Naive thymus-derived CD4-positive, alpha-beta T cell (primary cell): ENCODE measurements around the gene RARRES2. TPM values are rescaled to one million over a fixed set of nuclear protein-coding genes. Genes with fewer than 3 reads are reported as not detected.
"Not testable (repeated sequence)": the region's sequence is repeated elsewhere in the genome, so short reads cannot be mapped to it uniquely, and the experiment has no call there.

Source experiments
- ATAC-seq: fragments of 150-1000 bp; cut with Tn5 transposase; 2 replicates; pipeline ENCODE4 v1.10.0; 2021; ENCODE audit warnings: mild to moderate bottlenecking, moderate library complexity
- CTCF ChIA-PET: fragments of 350-600 bp; sonication (Branson Sonifier 250); formaldehyde crosslinking; loops from one replicate; lab custom pipeline; 2021; ENCODE audit warnings: antibody characterized with exemption; lab: Charles Lee
- POLR2A ChIA-PET: fragments of 350-600 bp; sonication (Branson Sonifier 250); formaldehyde crosslinking; loops from one replicate; lab custom pipeline; 2021; ENCODE audit warnings: antibody characterized with exemption, inconsistent platforms; lab: Charles Lee
- DNase-seq, 9 donors: peaks; one replicate each; pipeline versions ENCODE4 v3.0.0 to v3.0.0-alpha.2; 2020 to 2022; ENCODE audit warnings: mixed read lengths in 1 of 9
- H3K27ac ChIP-seq: one replicate; pipeline ENCODE4 v1.7.0; 2013; ENCODE audit warnings: mild to moderate bottlenecking, low read depth, low read length, moderate library complexity
- H3K27me3 ChIP-seq, 2 donors: one replicate each; pipeline ENCODE4 v1.7.0; 2013; ENCODE audit warnings: low read length in 2 of 2, mild to moderate bottlenecking in 2 of 2, moderate library complexity in 2 of 2; ENCODE audit not compliant: control insufficient read depth in 2 of 2, insufficient read depth in 2 of 2
- H3K36me3 ChIP-seq, 3 experiments: 1 replicate in 2 of 3; 2 replicates in 1 of 3; pipeline ENCODE4 v1.7.0; 2013; ENCODE audit warnings: low read length in 3 of 3, mild to moderate bottlenecking in 3 of 3, moderate library complexity in 1 of 3; ENCODE audit not compliant: insufficient read depth in 3 of 3, control insufficient read depth in 2 of 3
- H3K4me1 ChIP-seq, 2 donors: one replicate each; pipeline ENCODE4 v1.7.0; 2013; ENCODE audit warnings: low read length in 2 of 2, mild to moderate bottlenecking in 2 of 2, moderate library complexity in 1 of 2; ENCODE audit not compliant: control insufficient read depth in 2 of 2, insufficient read depth in 2 of 2
- H3K4me3 ChIP-seq: 2 replicates; pipeline ENCODE4 v1.7.0; 2013; ENCODE audit warnings: mild to moderate bottlenecking, low read length
- H3K9me3 ChIP-seq, 3 experiments: 1 replicate in 2 of 3; 2 replicates in 1 of 3; pipeline ENCODE4 v1.7.0; 2013; ENCODE audit warnings: low read length in 3 of 3; ENCODE audit not compliant: control insufficient read depth in 2 of 3
- H3K27ac Mint-ChIP-seq, 9 donors: one replicate each; pipeline ENCODE4 v1.8.0; 2020 to 2022; ENCODE audit warnings: mixed read lengths in 9 of 9, mild to moderate bottlenecking in 8 of 9, moderate library complexity in 5 of 9, inconsistent platforms in 2 of 9
- H3K27me3 Mint-ChIP-seq, 5 donors: one replicate each; pipeline ENCODE4 v1.8.0; 2021 to 2022; ENCODE audit warnings: mixed read lengths in 5 of 5, mild to moderate bottlenecking in 1 of 5
- H3K36me3 Mint-ChIP-seq, 5 donors: one replicate each; pipeline ENCODE4 v1.8.0; 2020 to 2022; ENCODE audit warnings: mixed read lengths in 5 of 5, mild to moderate bottlenecking in 3 of 5, inconsistent platforms in 1 of 5
- H3K4me1 Mint-ChIP-seq, 7 donors: one replicate each; pipeline ENCODE4 v1.8.0; 2020 to 2022; ENCODE audit warnings: mixed read lengths in 7 of 7, mild to moderate bottlenecking in 3 of 7, inconsistent platforms in 1 of 7
- H3K4me3 Mint-ChIP-seq, 10 donors: one replicate each; pipeline ENCODE4 v1.8.0; 2020 to 2022; ENCODE audit warnings: mild to moderate bottlenecking in 10 of 10, mixed read lengths in 10 of 10, moderate library complexity in 6 of 10, inconsistent platforms in 2 of 10
- H3K9me3 Mint-ChIP-seq, 11 donors: one replicate each; pipeline ENCODE4 v1.8.0; 2020 to 2022; ENCODE audit warnings: mixed read lengths in 11 of 11, mild to moderate bottlenecking in 4 of 11, inconsistent platforms in 1 of 11, moderate library complexity in 1 of 11
- intact Hi-C, 2 donors: fragments of 100-400 bp; cut with micrococcal nuclease; formaldehyde crosslinking; loops; one replicate each; pipeline ENCODE4 v1.15.1; 2023
- polyA plus RNA-seq, 2 donors: library from polyadenylated mRNA; unstranded; fragments of 300-500 nt; fragmentation: Illumina TruSeq; gene quantifications; one replicate each; pipeline ENCODE4 v1.2.3, GENCODE V29; 2021
- total RNA-seq, 6 experiments: library from RNA in 5 of 6; stranded (reverse) in 5 of 6; gene quantifications; 1 replicate in 5 of 6; 2 replicates in 1 of 6; pipeline ENCODE4 v1.2.3 and lab custom pipeline; 2021 to 2026

Gene RARRES2
- total and polyA plus RNA-seq, 7 experiments from 2014 or later, result 0.38 TPM; not detected in 6

- CTCF ChIA-PET, H3K27ac ChIP-seq, H3K9me3 Mint-ChIP-seq, H3K9me3 ChIP-seq, H3K36me3 Mint-ChIP-seq, ATAC-seq, intact Hi-C loops, H3K27ac Mint-ChIP-seq, H3K27me3 ChIP-seq, H3K4me3 Mint-ChIP-seq, H3K36me3 ChIP-seq, H3K4me3 ChIP-seq, H3K27me3 Mint-ChIP-seq, H3K4me1 ChIP-seq, POLR2A ChIA-PET, DNase-seq: not testable (repeated sequence)
- H3K4me1 Mint-ChIP-seq, result peaks cover 0 to 13% (median 0%) of the 10 kb centered on the region in 7 donors
These were observed 36.8 kb downstream of the RARRES2 start for GRCh38 chr7:150304499-150305258.

DNA sequence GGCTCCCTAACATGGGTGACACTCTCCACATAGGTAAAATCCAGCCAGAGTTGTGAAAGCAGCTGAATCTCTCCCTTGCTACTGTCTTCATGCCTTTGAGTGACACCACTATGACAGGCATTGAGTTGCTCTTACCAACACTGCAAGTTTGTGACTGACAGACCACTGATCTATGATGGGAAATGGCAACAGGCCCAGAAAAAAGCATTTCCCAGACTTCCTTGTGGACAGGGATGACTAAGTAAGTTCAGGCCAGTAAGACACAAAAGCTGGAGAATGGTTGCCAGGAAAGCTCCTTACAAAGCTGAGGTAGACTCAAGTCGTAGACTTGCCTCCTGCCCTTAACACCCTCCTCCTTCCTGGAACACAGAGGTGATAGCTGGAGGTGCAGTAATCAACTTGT is 38.5 kb downstream of the RARRES2 start:
- H3K27me3 ChIP-seq, CTCF ChIA-PET, H3K9me3 ChIP-seq, H3K36me3 ChIP-seq, H3K27me3 Mint-ChIP-seq, H3K27ac Mint-ChIP-seq, H3K4me3 ChIP-seq, H3K4me3 Mint-ChIP-seq, H3K36me3 Mint-ChIP-seq, POLR2A ChIA-PET, H3K4me1 ChIP-seq, ATAC-seq, DNase-seq, intact Hi-C loops, H3K9me3 Mint-ChIP-seq, H3K27ac ChIP-seq: not testable (repeated sequence)
- peaks cover 0 to 10% (median 0%) of the 10 kb centered on the region in 7 donors for H3K4me1 Mint-ChIP-seq

- H3K27ac Mint-ChIP-seq, H3K4me1 ChIP-seq, POLR2A ChIA-PET, DNase-seq, H3K36me3 Mint-ChIP-seq, H3K36me3 ChIP-seq, CTCF ChIA-PET, intact Hi-C loops, H3K27me3 ChIP-seq, H3K4me3 Mint-ChIP-seq, H3K27me3 Mint-ChIP-seq, ATAC-seq, H3K4me1 Mint-ChIP-seq, H3K27ac ChIP-seq, H3K9me3 ChIP-seq, H3K4me3 ChIP-seq, H3K9me3 Mint-ChIP-seq: not testable (repeated sequence)
These were observed 43.5 kb downstream of the RARRES2 start for GRCh38 chr7:150297978-150298377.

GRCh38 chr7:150296802-150297201 is 44.6 kb downstream of the RARRES2 start:
- H3K9me3 ChIP-seq, H3K4me3 ChIP-seq, H3K36me3 Mint-ChIP-seq, CTCF ChIA-PET, H3K4me3 Mint-ChIP-seq, H3K27ac ChIP-seq, DNase-seq, H3K27me3 Mint-ChIP-seq, H3K9me3 Mint-ChIP-seq, H3K27me3 ChIP-seq, H3K27ac Mint-ChIP-seq, H3K4me1 Mint-ChIP-seq, H3K36me3 ChIP-seq, H3K4me1 ChIP-seq, POLR2A ChIA-PET, intact Hi-C loops, ATAC-seq: not testable (repeated sequence)

DNA sequence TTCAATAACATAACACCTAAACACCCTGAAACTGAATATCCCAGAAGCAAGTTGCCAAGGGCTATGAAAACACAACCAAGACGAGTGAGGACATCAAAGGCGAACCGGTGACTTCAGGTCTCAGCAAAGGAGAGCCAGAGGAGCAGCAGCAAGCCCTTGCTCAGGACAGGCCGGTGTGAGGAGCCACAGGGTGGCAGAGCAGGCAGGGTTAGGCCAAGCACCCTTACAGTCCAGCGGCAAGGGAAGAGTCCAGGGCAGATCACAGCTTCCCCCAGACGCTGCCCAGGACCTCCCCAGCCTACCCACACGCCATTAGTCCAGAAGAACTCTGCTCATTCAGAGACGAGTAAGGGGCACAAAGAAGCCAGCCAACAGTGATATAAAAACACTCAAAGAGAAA is 45.8 kb downstream of the RARRES2 start:
- intact Hi-C loops, H3K4me3 Mint-ChIP-seq, H3K36me3 Mint-ChIP-seq, POLR2A ChIA-PET, DNase-seq, H3K4me3 ChIP-seq, H3K36me3 ChIP-seq, H3K9me3 Mint-ChIP-seq, H3K4me1 ChIP-seq, CTCF ChIA-PET, H3K27me3 Mint-ChIP-seq, H3K9me3 ChIP-seq, H3K27me3 ChIP-seq, H3K27ac ChIP-seq, H3K27ac Mint-ChIP-seq, H3K4me1 Mint-ChIP-seq, ATAC-seq: not testable (repeated sequence)

DNA sequence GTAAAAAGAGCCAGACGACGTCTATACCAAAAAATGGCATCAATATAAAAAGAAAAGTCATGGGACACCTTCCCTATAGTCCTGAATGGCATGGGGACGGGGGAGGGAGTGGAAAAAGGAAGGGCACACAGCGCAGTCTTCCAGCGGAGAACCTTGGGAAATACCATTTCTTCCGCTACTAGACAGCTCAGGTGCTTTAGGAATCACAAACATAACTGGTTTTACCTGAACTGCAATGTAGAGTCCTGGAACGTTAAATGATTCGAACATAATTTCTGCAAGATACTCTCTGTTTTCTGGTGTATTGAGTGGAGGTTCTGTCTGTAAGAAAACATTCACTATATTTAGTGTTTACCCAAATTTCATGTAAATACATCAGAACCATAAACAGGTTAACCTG is 46.4 kb downstream of the RARRES2 start:
- ATAC-seq, H3K36me3 Mint-ChIP-seq, CTCF ChIA-PET, intact Hi-C loops, H3K9me3 Mint-ChIP-seq, H3K4me1 ChIP-seq, H3K27me3 ChIP-seq, H3K27ac ChIP-seq, H3K4me3 ChIP-seq, H3K27ac Mint-ChIP-seq, H3K27me3 Mint-ChIP-seq, H3K9me3 ChIP-seq, DNase-seq, H3K4me1 Mint-ChIP-seq, H3K36me3 ChIP-seq, H3K4me3 Mint-ChIP-seq, POLR2A ChIA-PET: not testable (repeated sequence)

DNA sequence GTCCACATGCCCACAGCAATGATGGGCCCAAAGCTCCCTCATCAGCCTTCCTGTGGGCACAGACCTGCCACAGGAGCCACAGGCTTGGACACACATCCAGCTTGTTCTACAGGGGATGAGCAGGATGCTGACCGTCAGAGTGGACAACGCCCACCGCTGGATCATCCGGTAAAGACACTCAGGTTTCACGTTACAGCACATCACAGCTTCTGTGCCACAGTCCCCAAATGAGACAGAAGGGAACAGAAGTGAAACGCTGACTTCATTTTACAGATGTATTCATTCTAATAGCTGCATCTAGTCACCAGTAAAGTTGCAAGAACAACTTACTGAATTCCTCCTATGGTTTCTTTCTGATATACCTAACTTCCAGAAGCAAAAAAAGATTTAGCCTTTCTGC is 51.1 kb downstream of the RARRES2 start:
- H3K4me3 ChIP-seq, H3K9me3 ChIP-seq, H3K4me1 ChIP-seq, H3K27ac Mint-ChIP-seq, POLR2A ChIA-PET, H3K4me3 Mint-ChIP-seq, ATAC-seq, H3K36me3 ChIP-seq, H3K9me3 Mint-ChIP-seq, H3K4me1 Mint-ChIP-seq, DNase-seq, H3K27me3 Mint-ChIP-seq, H3K27me3 ChIP-seq, H3K27ac ChIP-seq, intact Hi-C loops: not testable (repeated sequence)
- peaks cover 0 to 15% (median 0%) of the 10 kb centered on the region in 5 donors for H3K36me3 Mint-ChIP-seq
- CTCF ChIA-PET, result interaction anchor here (0.6 kb wide), 1 partner anchor 29 kb away, joined by 3 read pairs; no protein-coding TSS in a partner anchor
